NOMO-1 treated with dmso at 0.1 percent for 144 hours (cell line): ENCODE data around the gene HAUS7.

Experiments
- DNase-seq: peaks from one replicate; lab custom pipeline; 2025; ENCODE audit not compliant: unreplicated experiment; lab: John Stamatoyannopoulos, UW

HAUS7 gene

GRCh38 chrX:153499876-153500275, 29.5 kb upstream of the HAUS7 start:
- no peak for DNase-seq

GRCh38 chrX:153499341-153499740, 29.0 kb upstream of the HAUS7 start:
- DNase-seq: no peak

GRCh38 chrX:153498453-153498852, 28.1 kb upstream of the HAUS7 start:
- no peak for DNase-seq

GRCh38 chrX:153496590-153496959, 26.2 kb upstream of the HAUS7 start:
- no peak for DNase-seq

- no peak for DNase-seq
These were observed 25.7 kb upstream of the HAUS7 start for GRCh38 chrX:153495903-153496589.

GRCh38 chrX:153495362-153495751, 25.0 kb upstream of the HAUS7 start:
- no peak for DNase-seq

- no peak for DNase-seq
These were observed 24.4 kb upstream of the HAUS7 start, which contains the start of gene BGN for GRCh38 chrX:153494541-153495361. TSS of gene BGN (plus strand) at chrX:153494980. CDS start at chrX:153504632, 9,652 bp downstream.

GRCh38 chrX:153494061-153494460, 23.7 kb upstream of the HAUS7 start:
- no peak for DNase-seq

GRCh38 chrX:153493085-153493484, 22.7 kb upstream of the HAUS7 start:
- DNase-seq: no peak

GRCh38 chrX:153492543-153492942, 22.2 kb upstream of the HAUS7 start:
- DNase-seq: no peak

- DNase-seq: no peak
These were observed 21.5 kb upstream of the HAUS7 start for GRCh38 chrX:153491918-153492317.

- DNase-seq: no peak
These were observed 21.1 kb upstream of the HAUS7 start for GRCh38 chrX:153491351-153491914.

- DNase-seq: no peak
These were observed 20.0 kb upstream of the HAUS7 start for GRCh38 chrX:153490217-153490930.

- DNase-seq: no peak
These were observed 18.0 kb upstream of the HAUS7 start for GRCh38 chrX:153488231-153488914.

GRCh38 chrX:153487590-153488071, 17.3 kb upstream of the HAUS7 start:
- no peak for DNase-seq

- DNase-seq: no peak
These were observed 15.8 kb upstream of the HAUS7 start for GRCh38 chrX:153486171-153486570.

GRCh38 chrX:153485396-153486080, 15.2 kb upstream of the HAUS7 start:
- DNase-seq: no peak

- DNase-seq: no peak
These were observed 12.1 kb upstream of the HAUS7 start for GRCh38 chrX:153482376-153483015.

- no peak for DNase-seq
These were observed 10.7 kb upstream of the HAUS7 start for GRCh38 chrX:153481043-153481442.

GRCh38 chrX:153478746-153479145, 8.4 kb upstream of the HAUS7 start:
- DNase-seq: no peak
